Suprapubic skin (tissue), 4 donors: ENCODE results near the gene ATG4D. TPM values are rescaled to one million over a fixed set of nuclear protein-coding genes. Genes with fewer than 3 reads are reported as not detected.
"Not testable (repeated sequence)": the region's sequence is repeated elsewhere in the genome, so short reads cannot be mapped to it uniquely, and the experiment has no call there.

Source experiments
- DNase-seq, 2 donors: peaks; one replicate each; pipeline ENCODE4 v3.0.0-alpha.2; 2019; ENCODE audit warnings: low spot score in 2 of 2
- H3K27ac ChIP-seq: fragments of 200-600 bp; sonication (generic); one replicate; pipeline ENCODE4 v1.5.1; 2019
- H3K27me3 ChIP-seq: fragments of 200-600 bp; sonication (generic); one replicate; pipeline ENCODE4 v1.5.1; 2019
- H3K36me3 ChIP-seq: fragments of 200-600 bp; sonication (generic); one replicate; pipeline ENCODE4 v1.5.1; 2019
- H3K4me1 ChIP-seq: fragments of 200-600 bp; sonication (generic); one replicate; pipeline ENCODE4 v1.5.1; 2019
- H3K4me3 ChIP-seq: fragments of 200-600 bp; sonication (generic); one replicate; pipeline ENCODE4 v1.5.1; 2019; ENCODE audit warnings: mild to moderate bottlenecking
- H3K9me3 ChIP-seq: fragments of 200-600 bp; sonication (generic); one replicate; pipeline ENCODE4 v1.5.1; 2019
- CTCF ChIP-seq, 2 donors: fragments of 200-600 bp in 1 of 2; fragments of 450-650 bp in 1 of 2; sonication (generic) in 1 of 2; IDR thresholded peaks; one replicate each; pipeline ENCODE4 v1.5.1; 2016 to 2019; ENCODE audit warnings: antibody characterized with exemption in 2 of 2, mild to moderate bottlenecking in 1 of 2, moderate library complexity in 1 of 2
- EP300 ChIP-seq: sonication (generic); formaldehyde crosslinking; IDR thresholded peaks from one replicate; pipeline ENCODE4 v1.6.1; 2017; ENCODE audit warnings: antibody characterized with exemption
- POLR2A ChIP-seq, 2 donors: fragments of 450-650 bp; IDR thresholded peaks; one replicate each; pipeline ENCODE4 v1.6.1; 2017; ENCODE audit warnings: antibody characterized with exemption in 2 of 2, mild to moderate bottlenecking in 2 of 2, moderate library complexity in 2 of 2
- POLR2AphosphoS5 ChIP-seq, 3 donors: sonication (generic); formaldehyde crosslinking; IDR thresholded peaks; one replicate each; pipeline ENCODE4 v1.6.1; 2017; ENCODE audit warnings: antibody characterized with exemption in 3 of 3
- WGBS: methylation state at CpG from one replicate; pipeline ENCODE4 v1.1.5; 2018; 5-methylcytosine and 5-hydroxymethylcytosine counted together
- total RNA-seq, 4 donors: library from RNA; depleted of rRNA; stranded (reverse); fragments of >200 nt; gene quantifications; one replicate each; pipeline ENCODE4 v1.1.0, GENCODE V29; 2016

The ATG4D gene
- total RNA-seq, 4 donors from 2014 or later = 52.2 to 80.8 (median 63.6) TPM

GRCh38 chr19:10520652-10521318, 22.9 kb upstream of the ATG4D start:
- 47% methylated on average over 15 of the region's 15 CpGs for WGBS
- Histone ChIP-seq H3K9me3 (no peaks in the 10 kb centered on the region), H3K4me3 (no peak overlapping the region), H3K27me3 (peaks cover 41% of the 10 kb centered on the region), H3K27ac (peak overlapping the region; percentile 74), H3K4me1 (peaks cover 47% of the 10 kb centered on the region), H3K36me3 (no peaks in the 10 kb centered on the region)
- no peak for TF ChIP-seq POLR2A (IDR thresholded peaks at IDR 0.05)
- TF ChIP-seq CTCF (IDR thresholded peaks at IDR 0.05) = no peak
- TF ChIP-seq EP300 = no peak
- peak in 1 of 3 donors; percentile 80 for TF ChIP-seq POLR2AphosphoS5 (IDR thresholded peaks at IDR 0.05)
- DNase-seq = no peak

DNA sequence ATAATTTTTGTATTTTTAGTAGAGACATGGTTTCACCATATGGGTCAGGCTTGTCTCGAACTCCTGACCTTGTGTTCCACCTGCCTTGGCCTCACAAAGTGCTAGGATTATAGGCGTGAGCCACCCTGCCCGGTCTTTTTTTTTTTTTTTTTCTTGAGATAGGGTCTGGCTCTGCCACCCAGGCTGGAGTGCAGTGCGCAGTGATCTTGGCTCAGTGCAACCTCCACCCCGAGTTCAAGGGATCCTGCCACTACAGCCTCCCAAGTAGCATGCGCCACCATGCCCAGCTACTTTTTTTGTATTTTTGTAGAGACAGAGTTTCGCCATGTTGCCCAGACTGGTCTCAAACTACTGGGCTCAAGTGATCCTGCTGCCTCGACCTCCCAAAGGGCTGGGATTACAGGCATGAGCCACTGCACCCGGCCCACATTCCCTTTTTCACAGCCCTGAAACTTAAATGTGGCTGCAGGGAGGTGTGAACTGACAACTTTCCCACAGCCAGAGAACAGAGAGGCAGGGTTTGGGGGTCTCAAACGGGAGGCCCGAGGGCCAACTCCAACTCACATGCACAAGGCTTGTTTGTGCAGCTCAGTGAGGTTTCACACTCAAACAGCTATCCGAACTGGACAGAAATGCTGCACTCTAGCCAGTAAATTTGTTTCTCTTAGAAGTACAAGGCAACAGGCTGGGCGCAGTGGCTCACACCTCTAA, 22.1 kb upstream of the ATG4D start:
- WGBS = 52% methylated on average over 13 of the region's 13 CpGs
- TF ChIP-seq POLR2AphosphoS5 (IDR thresholded peaks at IDR 0.05) (no peak), CTCF (IDR thresholded peaks at IDR 0.05) (no peak), EP300 (no peak)
- Histone ChIP-seq H3K4me1 (peaks cover 47% of the 10 kb centered on the region), H3K27me3 (peaks cover 38% of the 10 kb centered on the region), H3K27ac (peak overlapping the region; percentile 74), H3K36me3 (no peaks in the 10 kb centered on the region), H3K9me3 (no peaks in the 10 kb centered on the region), H3K4me3 (no peak overlapping the region)
- DNase-seq = no peak

- WGBS = 70% methylated on average over 3 of the region's 3 CpGs
- H3K4me1 ChIP-seq = peaks cover 31% of the 10 kb centered on the region
- no peak for TF ChIP-seq POLR2A (IDR thresholded peaks at IDR 0.05)
- TF ChIP-seq POLR2AphosphoS5 (IDR thresholded peaks at IDR 0.05) = no peak
- no peak for TF ChIP-seq CTCF (IDR thresholded peaks at IDR 0.05)
- TF ChIP-seq EP300 = no peak
- no peak for DNase-seq
- H3K4me3 ChIP-seq = no peak overlapping the region
- no peaks in the 10 kb centered on the region for H3K36me3 ChIP-seq
- H3K27me3 ChIP-seq = peaks cover 24% of the 10 kb centered on the region
- no peak overlapping the region for H3K27ac ChIP-seq
- H3K9me3 ChIP-seq = no peaks in the 10 kb centered on the region
These were observed 20.5 kb upstream of the ATG4D start for GRCh38 chr19:10523135-10523636.

GRCh38 chr19:10525636-10526035, 18.1 kb upstream of the ATG4D start:
- peaks cover 13% of the 10 kb centered on the region for H3K4me1 ChIP-seq
- TF ChIP-seq POLR2A (IDR thresholded peaks at IDR 0.05) (no peak), CTCF (IDR thresholded peaks at IDR 0.05) (no peak), EP300 (no peak), POLR2AphosphoS5 (IDR thresholded peaks at IDR 0.05) (no peak)
- H3K27me3 ChIP-seq = peaks cover 8% of the 10 kb centered on the region
- no peak for DNase-seq
- no peaks in the 10 kb centered on the region for H3K9me3 ChIP-seq
- H3K4me3 ChIP-seq = no peak overlapping the region
- WGBS = 86% methylated on average over 7 of the region's 7 CpGs
- H3K27ac ChIP-seq = no peak overlapping the region
- H3K36me3 ChIP-seq = no peaks in the 10 kb centered on the region

GRCh38 chr19:10526887-10527286, 16.8 kb upstream of the ATG4D start:
- H3K9me3 ChIP-seq, H3K4me3 ChIP-seq, H3K36me3 ChIP-seq, DNase-seq, H3K27ac ChIP-seq, H3K27me3 ChIP-seq, H3K4me1 ChIP-seq: not testable (repeated sequence)
- WGBS = 85% methylated on average over 8 of the region's 8 CpGs
